ENCODE data around the gene SUMO1.
"Not testable (repeated sequence)": the region's sequence is repeated elsewhere in the genome, so short reads cannot be mapped to it uniquely, and the experiment has no call there.

Gene SUMO1

DNA sequence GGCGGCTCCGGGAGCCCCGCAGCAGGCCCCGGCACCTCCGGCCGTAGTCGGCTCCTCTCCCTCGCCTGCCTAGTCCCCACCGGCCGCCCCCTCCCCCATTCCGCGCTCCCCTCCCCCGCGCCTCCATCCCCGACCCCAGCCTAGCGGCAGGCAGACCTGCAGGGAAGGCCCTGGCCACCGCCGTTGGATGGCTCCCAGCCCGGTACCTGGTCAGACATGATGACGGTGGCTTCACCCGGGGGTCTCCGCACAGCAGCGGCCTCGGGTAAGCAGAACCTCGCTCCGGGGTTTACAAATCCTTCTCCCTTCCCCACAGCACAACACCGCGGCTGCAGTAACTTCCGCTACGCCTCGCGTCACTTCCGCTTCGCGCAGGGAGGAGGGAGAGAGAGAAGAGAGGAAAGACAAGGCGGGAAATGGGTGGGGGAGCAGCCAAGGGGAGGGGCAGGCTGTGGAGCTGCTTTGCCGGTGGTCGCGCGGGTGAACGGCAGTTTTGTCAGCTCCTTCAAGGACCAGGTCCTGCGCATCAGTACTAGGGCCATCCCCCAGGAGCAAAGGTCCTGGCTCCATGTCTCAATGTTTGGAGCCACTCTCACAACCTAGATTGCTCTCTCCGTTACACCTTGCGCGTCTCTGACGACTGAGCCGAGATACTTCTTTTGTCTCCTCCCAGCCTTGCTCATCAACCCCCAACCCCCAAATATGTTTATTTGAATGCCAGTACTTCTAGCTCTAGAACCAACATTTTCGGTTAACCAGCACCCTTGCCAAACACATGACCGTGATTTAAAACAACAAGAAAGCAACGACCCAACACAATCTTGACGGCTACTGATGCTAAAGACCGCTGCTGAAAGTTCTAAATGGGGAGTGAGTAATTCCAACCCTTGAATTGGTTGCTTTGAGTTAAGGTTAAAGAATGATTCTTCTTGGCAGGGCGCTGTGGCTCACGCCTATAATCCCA, at the start of gene SUMO1:
TSS of gene SUMO1 (minus strand) at position 364 of the 964 bp plus-strand sequence. CDS start at position 218, 146 bp downstream.
- peak; percentile 92 to 93 for DNase-seq

DNA sequence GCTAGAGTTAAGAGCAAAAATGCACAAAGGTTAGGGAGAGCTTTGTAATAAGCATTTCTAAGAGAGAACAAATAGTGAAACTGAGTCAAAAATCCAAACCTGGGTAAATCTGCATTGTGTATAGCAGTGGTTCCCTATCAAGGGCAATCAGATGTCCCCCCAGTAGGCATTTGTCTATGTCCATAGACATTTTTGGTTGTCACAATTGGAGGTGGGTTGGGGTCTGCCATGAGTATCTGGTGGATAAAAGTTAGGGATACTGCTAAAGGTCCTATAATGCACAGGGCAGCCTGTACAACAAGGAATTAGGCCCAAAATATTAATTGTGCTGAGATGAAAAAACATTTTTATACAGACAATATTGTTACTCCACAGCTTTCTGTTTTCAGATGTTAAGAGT, 48.2 kb upstream of the SUMO1 start:
- no peak for DNase-seq

DNA sequence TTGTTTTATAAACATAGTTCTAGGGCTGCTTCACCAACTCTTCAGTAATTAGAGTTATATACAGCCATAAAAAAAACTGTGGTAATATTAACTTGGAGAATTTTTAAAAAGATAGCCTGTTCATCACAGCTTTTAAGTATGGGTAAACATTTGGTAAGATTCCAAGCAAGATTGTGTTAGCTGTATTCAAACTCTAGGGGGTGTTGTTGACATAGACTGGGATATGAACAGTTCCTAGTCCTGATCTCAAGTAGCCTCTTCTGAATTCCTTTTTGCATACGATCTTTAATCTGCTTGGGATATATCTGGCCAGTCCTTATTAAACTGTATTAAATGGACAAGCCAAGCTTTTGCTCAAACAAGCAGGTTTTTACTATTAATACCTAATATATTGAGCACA, 40.5 kb upstream of the SUMO1 start:
- DNase-seq: no peak

DNA sequence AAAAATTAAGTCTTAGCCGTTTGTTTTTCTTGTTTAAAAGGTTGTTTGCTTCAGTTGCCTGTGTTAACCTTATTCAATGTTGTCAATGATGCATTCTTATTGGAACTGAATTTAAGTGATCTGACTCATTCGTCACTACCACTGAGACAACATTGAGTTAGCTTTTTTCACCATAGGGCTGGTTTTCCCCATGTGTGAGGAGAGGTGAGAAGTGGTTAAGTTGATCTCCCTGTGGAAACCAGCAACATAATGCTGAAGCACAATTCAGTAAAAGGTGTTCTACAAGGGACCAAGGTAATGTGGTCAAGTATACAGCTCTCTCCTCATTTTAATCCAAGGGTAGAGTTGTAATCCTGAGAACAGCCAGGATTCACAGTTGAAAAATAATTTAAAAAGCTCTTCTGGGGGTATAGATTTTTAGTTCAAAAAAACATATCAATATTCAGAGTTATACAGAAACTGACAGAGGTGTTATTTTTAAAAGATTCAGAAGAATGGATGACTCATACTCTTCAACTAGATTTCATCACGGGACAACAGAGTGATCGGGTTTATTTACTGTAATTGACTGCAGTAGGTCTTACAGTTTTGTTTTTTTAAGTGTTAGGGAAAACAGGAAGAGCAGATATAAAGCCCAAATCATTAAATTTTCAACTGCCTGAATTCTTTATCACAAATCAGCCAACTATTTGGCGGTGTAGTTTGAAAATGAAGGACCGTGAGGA, 39.8 kb upstream of the SUMO1 start:
- DNase-seq: peak in 1 of 2 donors; percentile 34

DNA sequence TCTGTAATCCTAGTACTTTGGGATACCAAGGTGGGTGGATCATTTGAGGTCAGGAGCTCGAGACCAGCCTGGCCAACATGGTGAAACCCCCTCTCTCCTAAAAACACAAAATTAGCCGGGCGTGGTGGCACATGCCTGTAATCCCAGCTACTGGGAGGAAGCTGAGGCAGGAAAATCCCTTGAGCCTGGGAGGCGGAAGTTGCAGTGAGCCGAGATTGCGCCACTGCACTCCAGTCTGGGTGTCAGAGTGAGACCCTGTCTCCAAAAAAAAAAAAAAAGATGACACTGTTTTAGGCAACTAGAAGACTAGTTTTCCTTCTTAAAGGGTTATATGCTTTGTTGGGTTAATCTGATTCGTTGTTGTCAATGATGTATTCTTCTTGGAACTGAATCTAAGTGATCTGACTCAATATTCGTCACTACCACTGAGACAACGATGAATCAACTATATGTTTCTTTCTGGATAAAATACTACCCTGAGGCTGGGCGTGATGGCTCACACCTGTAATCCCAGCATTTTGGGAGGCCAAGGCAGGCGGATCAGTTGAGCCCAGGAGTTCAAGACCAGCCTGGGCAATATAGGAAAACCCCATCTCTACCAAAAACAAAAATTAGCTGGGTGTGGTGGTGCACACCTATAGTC, 37.8 kb upstream of the SUMO1 start:
- DNase-seq: not testable (repeated sequence)

DNA sequence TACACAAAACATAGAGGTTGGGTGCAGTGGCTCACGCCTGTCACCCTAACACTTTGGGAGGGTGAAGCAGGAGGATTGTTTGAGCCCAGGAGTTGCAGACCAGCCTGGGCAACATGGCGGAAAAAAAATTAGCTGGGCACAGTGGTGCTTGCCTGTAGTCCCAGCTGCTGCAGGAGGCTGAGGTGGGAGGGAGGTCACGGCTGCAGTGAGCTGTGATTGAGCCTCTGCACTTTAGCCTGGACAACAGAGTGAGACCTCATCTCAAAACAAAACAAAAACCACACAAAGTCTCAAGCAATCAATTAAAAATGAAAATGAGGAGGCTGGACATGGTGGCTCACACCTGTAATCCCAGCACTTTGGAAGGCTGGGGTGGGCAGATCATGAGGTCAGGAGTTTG, 32.1 kb upstream of the SUMO1 start:
- DNase-seq: no peak

DNA sequence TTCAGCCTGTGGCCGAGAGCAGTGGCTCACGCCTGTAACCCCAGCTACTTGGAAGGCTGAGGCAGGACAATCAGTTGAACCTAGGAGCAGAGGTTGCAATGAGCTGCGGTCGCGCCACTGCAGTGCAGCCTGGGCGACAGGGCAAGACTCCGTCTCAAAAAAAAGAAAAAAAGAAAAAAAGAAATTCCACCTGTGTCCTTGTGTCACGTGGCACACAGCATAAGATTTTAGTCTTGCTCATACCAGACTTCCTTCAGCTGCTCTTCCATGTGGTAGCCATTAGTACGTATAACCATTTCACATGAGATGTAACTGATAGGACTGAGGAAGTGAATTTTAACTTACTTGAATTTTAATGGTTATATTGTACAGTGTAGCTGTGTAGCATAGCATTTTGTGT, 31.2 kb upstream of the SUMO1 start:
- peak in 1 of 2 donors; percentile 52 for DNase-seq

DNA sequence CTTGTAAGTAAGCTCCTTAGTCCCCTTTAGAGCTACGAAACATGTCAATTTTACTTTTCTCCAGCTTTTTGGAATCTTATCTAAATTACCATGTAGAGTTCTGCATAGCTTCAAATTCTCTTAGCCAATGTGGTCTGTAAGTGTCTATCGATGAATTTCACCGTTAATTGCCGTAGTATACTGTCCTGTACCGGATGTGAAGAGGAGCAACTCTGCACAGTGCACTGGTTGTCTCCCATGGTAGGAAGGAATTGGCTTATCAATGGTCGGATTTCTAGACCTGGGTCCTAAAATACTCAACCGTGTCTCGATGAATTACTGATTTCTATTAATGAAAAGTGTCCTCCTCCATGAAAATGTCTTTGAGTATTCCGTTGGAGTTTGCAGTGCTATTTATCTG, 29.1 kb upstream of the SUMO1 start:
- DNase-seq: peak in 1 of 2 donors; percentile 46

DNA sequence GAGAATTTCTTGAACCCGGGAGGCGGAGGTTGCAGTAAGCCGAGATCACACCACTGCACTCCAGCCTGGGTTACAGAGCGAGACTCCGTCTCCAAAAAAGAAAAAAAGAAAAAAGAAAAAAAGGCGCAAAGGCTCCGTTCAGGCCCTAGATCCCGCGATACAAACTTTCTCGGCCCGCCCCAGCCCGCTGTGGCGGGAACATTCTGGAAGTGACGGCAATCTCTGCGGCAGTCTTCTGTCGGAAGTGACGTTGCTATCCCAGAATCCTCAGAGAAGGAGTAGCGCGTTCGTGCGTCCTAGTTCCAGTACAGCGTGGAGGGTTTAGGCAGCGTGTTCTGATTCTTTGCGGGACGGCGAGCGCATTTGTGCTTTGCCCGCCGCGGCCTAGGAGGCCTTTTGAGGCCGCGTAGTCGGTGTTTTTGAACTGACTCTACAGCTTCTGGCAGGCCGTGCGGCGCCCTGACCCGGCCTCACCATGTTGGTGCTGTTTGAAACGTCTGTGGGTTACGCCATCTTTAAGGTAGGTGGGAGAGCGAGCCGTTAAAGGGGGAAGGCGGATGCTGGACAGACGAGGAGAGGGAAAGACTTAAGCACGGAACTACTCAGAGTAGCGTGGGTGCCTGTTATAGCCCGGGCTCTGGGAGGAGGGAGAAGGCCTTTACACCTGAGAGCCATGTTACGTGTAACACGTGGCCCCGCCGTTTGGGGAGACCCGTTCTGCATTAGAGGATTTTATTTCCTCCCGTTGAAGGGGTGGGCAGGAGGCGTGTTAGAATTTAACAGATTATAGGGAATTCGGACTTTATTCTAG, 27.3 kb upstream of the SUMO1 start, which contains the start of gene NOP58:
TSS of gene NOP58 (plus strand) at position 297 of the 811 bp plus-strand sequence. CDS start at position 476, 179 bp downstream.
- DNase-seq: peak; percentile 93 to 95

DNA sequence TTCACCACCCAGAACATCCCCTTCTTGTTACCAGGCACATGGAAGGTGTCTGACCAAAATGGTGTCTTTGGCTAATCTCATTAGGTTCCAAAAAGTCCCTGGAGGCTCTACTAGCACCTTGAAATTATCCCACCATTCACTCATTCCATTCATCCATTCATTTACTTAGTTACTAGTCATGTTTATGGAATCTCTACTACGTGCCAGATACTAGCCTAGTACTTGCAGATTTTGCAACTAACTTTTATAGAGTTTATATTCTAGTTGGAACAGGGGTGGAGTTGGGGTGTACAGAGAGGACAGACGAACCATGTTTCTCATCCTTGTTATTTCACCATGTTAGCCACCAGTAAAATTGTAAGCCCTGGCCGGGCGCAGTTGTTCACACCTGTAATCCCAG, 23.1 kb upstream of the SUMO1 start:
- DNase-seq: no peak

DNA sequence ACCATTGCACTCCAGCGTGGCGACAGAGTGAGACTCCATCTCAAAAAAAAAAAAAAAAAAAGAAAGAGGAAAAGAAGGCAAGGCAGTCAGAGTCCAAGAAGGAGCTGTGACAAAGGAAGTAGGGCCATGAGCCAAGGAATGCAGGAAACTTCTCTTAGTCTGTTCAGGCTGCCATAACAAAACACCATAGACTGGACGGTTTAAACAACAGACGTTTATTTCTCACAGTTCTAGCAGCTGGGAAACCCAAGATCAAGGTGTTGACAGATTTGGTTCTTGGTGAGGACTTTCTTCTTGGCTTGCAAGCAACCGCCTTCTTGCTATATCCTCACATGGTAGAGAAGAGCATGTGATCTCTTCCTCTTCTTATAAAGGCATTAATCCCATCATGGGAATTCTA, 13.1 kb upstream of the SUMO1 start:
- DNase-seq: no peak

DNA sequence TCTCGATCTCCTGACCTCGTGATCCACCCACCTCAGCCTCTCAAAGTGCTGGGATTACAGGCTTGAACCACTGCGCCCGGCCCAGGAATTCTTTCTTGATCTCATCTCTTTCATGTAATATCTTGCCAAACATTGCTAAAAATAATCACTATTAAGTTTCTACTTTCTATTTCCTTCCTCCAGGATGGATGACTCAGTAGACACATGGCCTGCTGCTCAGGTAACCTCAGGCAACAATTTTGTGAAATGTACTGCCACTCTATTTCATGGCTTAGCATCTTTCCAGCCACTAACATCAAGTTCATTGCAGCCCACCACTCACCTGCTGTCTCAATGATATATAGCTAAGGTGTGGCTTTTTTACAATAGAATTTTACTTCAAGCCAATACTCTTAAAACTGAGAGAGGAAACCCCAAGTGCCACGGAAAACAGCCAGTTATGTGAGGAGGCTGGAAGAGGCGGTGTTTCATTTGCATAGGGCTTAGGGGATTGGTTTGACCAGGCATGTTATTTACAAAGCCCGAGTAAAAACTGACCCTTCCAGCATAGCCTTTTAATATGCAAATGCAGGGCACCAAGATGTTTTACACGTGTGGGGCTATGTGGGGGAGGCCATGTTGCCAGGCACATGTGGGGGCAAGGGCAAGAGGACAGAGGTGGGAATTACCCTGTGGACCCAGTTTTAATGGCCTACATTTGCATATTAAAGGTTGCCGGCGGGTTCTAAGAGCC, 11.3 kb upstream of the SUMO1 start:
- no peak for DNase-seq

DNA sequence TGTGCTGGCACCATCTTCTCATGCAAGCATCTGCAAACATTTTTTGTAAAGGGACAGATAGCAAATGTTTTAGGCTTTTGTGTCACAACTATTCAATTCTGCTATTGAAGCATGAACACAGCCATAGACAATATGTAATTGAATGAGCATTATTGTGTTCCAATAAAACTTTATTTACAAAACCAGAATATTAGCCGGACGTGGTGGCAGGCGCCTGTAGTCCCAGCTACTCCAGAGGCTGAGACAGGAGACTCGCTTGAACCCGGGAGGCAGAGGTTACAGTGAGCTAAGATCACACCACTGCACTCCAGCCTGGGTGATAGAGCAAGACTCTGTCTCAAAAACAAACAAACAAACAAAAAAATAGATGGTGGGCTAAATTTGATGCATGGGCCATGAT, 9.3 kb upstream of the SUMO1 start:
- not testable (repeated sequence) for DNase-seq

DNA sequence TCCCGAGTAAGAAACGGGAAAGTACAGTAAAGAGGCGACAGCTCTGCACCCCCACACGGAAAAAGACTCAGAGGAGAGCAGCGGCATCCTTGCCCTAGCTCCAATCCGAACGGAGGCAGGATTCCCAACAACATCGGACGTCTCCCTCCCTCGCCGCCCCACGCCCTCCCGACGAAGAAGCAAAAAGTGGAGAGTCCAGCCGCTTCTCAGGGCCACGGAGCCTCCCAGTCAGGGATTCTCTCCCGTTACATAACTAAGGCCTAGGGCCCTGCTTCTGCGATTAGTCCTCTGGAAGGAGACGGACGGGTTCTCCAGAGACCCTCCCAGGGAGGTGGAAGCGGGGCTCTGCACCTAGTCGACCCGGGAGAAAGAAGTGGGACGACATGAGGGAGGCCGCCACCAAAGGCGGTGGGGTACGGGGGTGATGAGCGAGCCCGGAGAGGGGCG, 587 bp downstream of the SUMO1 start:
- DNase-seq: peak in 1 of 2 donors; percentile 20

DNA sequence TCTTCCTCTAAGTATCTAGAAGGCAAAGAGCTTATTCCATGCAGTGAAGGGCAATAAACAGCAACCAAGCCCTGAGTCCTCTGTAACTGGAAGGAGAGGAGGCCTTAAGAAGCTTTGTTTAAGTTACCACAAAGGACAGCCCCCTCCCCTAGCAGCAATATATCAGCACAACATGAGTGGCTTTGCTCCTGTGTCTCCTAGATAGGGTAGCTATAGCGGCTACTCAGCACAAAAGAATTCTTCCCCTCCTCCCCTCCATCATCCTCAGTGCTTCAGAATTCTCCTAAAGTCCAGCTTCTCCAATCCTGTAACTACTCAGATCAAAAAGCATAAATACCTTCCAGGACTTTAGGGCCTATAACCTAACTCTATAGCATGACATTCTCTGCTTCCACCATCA, 16.5 kb downstream of the SUMO1 start:
- no peak for DNase-seq

DNA sequence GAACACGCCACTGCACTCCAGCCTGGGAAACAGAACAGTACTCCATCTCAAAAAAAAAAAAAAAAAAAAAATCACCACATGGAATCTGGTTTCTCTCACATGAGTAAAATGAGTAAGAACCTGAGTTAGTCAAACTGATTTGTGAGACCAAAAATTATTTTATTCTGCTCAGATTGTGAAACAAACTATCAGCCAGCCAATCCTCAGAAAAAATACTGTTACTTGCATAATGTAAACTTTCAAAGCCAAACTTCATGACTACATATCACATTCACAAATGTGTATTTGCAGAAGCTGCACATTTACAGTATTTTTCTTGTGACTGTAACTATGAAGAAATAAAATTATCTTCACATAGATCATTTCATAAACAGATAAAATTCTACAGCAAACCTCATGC, 23.2 kb downstream of the SUMO1 start:
- DNase-seq: no peak

DNA sequence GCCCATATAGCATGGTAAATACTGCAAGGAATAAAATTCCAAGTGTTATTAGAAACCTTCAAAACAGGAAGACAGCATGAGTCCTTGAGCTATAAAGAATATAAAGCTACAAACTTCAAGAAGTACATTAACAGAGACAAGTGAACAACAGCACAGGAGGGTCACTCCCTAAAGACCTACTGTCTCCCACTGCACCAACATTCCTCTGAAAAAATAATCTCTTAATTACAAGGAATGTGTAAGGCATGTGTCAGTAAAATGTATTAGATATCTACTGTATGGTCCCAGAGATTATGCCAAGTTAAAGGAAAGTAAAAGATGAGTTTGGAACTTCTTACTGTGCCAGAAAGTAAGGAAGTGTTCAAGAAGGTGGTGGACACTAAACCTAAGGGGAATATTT, 29.9 kb downstream of the SUMO1 start:
- DNase-seq: no peak

DNA sequence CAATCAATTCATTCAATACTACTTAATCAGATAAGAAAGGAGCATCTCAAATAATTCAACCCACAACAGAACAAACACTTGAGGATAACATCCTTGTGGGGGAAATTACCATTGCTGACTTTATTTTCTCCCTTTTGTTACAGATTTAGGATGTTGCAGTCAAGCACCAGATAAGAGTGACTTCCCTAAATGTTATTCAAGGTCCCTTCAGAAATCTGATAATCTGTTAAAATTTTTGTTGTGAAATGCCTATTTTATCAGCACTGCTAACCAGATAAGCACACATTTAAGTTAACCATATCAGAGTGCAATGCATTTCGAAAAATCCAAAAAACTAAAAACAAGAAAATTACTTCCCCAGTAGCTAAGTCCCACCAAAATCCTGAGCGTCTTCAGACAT, 33.5 kb downstream of the SUMO1 start:
- DNase-seq: no peak

DNA sequence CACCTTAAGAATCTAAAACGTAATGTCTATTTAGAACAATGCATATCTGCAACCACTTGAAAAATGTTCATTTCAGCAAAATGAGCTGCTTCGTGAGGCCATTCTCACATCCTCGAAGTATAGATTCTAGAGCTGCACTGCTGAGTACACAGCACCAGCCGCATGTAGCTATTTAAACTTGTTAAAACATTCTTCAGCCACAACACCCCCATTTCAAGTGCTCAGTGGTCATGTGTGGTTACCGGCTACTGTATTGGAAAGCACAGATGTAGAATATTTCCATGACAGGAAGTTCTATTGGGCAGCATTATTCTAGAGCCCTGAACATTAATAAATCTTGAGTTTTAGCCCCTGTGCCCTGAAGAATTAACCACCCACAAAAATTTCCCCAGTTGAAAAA, 35.0 kb downstream of the SUMO1 start:
- no peak for DNase-seq

DNA sequence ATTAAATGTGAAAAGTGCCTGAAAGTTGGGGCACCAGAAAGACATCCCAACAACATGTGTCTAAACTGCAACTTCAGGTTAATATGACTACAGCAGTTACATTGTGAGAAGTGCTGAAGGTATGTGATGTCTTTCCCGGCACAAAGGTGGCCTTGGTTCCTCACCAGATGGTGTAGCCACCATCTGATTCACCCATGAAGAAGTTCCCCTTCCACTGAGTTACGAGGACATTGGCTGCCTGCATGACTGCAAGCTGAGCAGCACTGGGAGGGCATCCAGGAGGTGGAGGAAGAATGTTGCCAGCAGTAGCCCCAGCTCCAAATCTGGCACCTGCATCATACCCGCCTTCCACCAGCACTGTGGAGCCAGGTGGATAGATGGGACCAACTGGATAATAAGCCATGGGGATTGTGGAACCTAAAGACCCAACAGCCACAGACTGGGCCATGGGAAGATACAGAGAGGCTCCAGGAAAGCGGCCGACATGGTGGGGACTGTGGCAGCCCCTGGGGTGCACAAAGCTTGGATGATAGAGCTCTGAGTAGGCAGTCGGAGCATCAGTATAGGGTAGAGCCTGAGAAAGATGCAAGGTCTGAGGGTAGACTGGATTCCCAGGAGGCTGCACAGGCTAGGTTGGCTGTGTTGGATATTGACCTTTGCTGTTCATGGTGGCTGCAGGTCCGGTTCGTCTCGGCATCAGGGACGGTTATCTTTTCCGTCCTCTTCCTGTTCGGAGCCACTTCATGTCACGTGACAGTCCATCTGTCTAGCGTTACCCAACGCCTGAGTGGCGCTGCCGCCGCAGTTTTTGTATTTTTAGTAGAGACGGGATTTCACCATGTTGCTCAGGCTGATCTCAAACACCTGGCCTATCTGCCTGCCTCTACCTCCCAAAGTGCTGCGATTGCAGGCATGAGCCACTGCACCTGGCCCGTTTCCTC, 36.9 kb downstream of the SUMO1 start:
- DNase-seq: no peak

Data from CD4-positive, alpha-beta T cell treated with Interleukin-4 for 1 hour (primary cell).